AG04450 (cell line): Measurements from ENCODE around the gene C10orf71. TPM values are rescaled to one million over a fixed set of nuclear protein-coding genes. Genes with fewer than 3 reads are reported as not detected.

Experiments used
- CTCF ChIA-PET: fragments of 300-600, 350-600 bp; formaldehyde crosslinking; extraction: SDS; loops from one replicate; lab custom pipeline; 2022; ENCODE audit warnings: antibody characterized with exemption, inconsistent platforms; lab: Charles Lee
- POLR2A ChIA-PET: fragments of 350-600 bp; formaldehyde crosslinking; extraction: SDS; loops from one replicate; lab custom pipeline; 2021; ENCODE audit warnings: antibody characterized with exemption, inconsistent platforms; lab: Yijun Ruan, JAX
- DNase-seq: peaks from one replicate; pipeline ENCODE4 v3.0.0-alpha.2; 2011; ENCODE audit warnings: low read depth, low spot score
- H3K27ac ChIP-seq: one replicate; pipeline ENCODE4 v1.5.1; 2012; ENCODE audit warnings: low read depth, low read length, control low read depth
- H3K27me3 ChIP-seq: one replicate; pipeline ENCODE4 v1.6.0; 2012; ENCODE audit warnings: low read length; ENCODE audit not compliant: control insufficient read depth, insufficient read depth
- H3K4me3 ChIP-seq: 2 replicates; pipeline ENCODE4 v1.5.1; 2011; ENCODE audit warnings: mild to moderate bottlenecking, low read depth, low read length, control low read depth
- H3K9me3 ChIP-seq: 2 replicates; pipeline ENCODE4 v1.5.1; 2012; ENCODE audit warnings: low read length; ENCODE audit not compliant: control insufficient read depth, insufficient read depth
- polyA plus RNA-seq: library from polyadenylated mRNA; depleted of rRNA; stranded (reverse); fragments of >200 nt; gene quantifications from 2 replicates; pipeline ENCODE4 v1.2.3, GENCODE V29; 2011
- TF ChIP-seq, protein P1 (sequence below): IDR thresholded peaks from 2 replicates; pipeline ENCODE4 v1.5.1; 2011; ENCODE audit warnings: low read depth, low read length, control low read depth, inconsistent platforms

C10orf71 gene
- polyA plus RNA-seq, 1 experiment: not detected

DNA sequence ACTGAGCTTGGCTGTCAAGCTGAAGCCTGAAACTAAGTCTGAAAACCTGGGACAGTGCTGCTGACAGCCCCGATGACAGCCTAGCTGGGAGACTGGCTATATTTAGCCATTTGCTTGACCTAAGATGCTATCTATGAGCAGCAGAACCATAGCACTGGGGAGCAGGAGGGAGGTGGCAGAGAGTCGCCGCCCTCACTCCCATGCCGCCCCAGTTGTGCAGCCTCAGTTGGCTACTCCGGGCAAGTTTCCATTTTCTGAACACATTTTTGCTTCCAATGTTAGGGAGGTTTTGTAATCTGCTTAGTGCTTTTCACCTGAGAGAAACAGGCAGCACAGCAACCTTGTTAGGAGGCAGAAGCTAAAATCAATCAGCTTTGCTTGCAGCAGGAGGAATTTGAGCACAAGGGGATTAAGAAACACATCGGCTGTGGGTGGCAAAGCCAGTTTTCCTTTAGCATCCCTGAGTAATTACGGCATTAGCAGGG lies 20.4 kb upstream of the C10orf71 start:
- TF ChIP-seq, protein P1, sequence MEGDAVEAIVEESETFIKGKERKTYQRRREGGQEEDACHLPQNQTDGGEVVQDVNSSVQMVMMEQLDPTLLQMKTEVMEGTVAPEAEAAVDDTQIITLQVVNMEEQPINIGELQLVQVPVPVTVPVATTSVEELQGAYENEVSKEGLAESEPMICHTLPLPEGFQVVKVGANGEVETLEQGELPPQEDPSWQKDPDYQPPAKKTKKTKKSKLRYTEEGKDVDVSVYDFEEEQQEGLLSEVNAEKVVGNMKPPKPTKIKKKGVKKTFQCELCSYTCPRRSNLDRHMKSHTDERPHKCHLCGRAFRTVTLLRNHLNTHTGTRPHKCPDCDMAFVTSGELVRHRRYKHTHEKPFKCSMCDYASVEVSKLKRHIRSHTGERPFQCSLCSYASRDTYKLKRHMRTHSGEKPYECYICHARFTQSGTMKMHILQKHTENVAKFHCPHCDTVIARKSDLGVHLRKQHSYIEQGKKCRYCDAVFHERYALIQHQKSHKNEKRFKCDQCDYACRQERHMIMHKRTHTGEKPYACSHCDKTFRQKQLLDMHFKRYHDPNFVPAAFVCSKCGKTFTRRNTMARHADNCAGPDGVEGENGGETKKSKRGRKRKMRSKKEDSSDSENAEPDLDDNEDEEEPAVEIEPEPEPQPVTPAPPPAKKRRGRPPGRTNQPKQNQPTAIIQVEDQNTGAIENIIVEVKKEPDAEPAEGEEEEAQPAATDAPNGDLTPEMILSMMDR: no peak
- no peak for DNase-seq
- ChIA-PET CTCF (no interaction called here), POLR2A (no interaction called here)
- H3K27me3 ChIP-seq: peaks cover 8% of the 10 kb centered on the region
- no peak overlapping the region for H3K4me3 ChIP-seq
- H3K9me3 ChIP-seq: no peaks in the 10 kb centered on the region
- no peak overlapping the region for H3K27ac ChIP-seq

DNA sequence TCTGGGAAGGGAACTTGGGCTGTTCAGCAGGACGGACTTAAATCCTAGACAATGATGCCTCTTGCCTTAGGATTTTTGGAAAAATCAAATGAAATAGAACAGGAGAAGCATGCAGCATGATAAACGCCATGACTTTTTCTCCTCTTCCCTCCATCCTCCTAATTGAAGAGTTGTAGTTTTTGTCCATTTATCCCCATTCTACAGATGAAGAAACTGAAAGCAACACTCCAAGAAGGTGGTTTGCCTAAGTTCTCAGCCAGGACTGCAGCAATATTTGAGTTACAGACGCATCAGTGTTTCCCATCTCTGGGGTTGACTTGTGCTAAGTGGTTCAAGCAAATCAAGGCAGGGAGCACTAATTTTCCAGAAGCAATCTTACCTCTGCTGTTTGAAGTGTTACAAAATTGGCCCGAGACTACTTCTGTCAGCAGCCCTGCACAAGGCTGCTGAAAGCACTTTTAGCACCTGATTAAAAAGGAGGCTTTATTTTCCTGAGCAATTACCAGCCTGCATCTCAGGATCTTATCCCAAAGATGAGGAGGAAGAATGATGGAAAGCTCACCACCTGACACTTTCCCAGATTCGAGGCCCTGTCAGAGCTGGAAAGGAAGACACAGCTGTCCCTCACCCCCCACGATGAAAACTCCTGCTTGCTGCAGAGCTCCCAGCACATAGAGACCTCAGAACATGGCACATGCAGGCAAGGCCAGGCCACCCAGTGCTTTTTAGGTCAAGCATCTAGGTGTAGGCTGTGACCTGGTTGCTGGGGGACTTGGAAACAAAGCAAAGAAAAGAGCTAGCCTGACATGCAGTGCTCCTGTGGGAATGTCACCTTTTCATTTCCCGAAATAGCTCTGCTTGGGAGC lies 19.7 kb upstream of the C10orf71 start:
- no peak for DNase-seq
- no peak overlapping the region for H3K4me3 ChIP-seq
- H3K9me3 ChIP-seq: no peaks in the 10 kb centered on the region
- ChIA-PET POLR2A (no interaction called here), CTCF (no interaction called here)
- H3K27me3 ChIP-seq: peaks cover 9% of the 10 kb centered on the region
- TF ChIP-seq, protein P1: no peak
- H3K27ac ChIP-seq: no peak overlapping the region

DNA sequence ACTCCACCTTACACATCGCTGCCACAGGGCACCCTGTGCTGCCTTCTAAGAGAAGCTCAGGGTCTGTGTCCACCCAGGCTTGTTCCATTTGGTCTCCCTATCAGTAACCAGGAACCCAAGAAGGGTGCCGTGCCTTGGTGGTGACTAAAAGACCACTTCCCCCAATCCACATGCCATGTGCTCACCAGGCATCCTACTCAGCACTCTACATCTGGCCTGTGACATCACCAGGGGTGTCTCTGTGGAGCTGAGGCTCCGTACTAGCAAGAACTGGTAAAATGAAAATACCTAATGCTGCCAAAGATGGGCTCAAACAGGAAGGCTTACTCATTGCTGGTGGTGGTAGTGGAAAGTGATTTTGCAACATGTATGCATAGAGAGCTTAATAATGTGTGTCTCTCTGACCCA lies 19.0 kb upstream of the C10orf71 start:
- Histone ChIP-seq H3K27ac (no peak overlapping the region), H3K4me3 (no peak overlapping the region), H3K27me3 (peaks cover 10% of the 10 kb centered on the region), H3K9me3 (no peaks in the 10 kb centered on the region)
- TF ChIP-seq, protein P1: no peak
- CTCF ChIA-PET: no interaction called here
- POLR2A ChIA-PET: no interaction called here
- DNase-seq: no peak

DNA sequence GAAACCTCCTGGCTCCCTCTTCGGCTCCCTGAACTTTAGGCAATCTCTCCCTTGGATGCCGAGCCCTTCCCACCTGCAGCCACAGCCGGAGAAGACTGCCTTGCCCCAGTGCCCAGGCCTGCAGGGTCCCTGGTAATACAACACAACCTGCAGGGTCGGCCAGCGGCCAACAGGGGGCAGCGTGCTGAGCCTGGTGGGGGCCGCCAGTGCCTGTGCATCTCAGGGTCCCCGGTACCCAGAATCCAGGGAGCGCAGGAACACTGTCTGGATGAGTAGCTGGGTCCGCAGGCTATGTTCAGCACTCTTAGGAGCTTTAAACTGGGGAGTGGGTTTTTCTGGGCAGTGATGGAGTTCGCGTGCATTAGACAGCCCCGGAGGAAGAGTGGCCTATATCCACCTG lies 17.5 kb upstream of the C10orf71 start:
- DNase-seq: no peak
- no peak overlapping the region for H3K4me3 ChIP-seq
- TF ChIP-seq, protein P1: 0 out of 2 replicates have a peak, but pooled peaks have one; percentile 14
- no peak overlapping the region for H3K27ac ChIP-seq
- H3K27me3 ChIP-seq: peaks cover 10% of the 10 kb centered on the region
- no peaks in the 10 kb centered on the region for H3K9me3 ChIP-seq
- ChIA-PET CTCF (no interaction called here), POLR2A (no interaction called here)

DNA sequence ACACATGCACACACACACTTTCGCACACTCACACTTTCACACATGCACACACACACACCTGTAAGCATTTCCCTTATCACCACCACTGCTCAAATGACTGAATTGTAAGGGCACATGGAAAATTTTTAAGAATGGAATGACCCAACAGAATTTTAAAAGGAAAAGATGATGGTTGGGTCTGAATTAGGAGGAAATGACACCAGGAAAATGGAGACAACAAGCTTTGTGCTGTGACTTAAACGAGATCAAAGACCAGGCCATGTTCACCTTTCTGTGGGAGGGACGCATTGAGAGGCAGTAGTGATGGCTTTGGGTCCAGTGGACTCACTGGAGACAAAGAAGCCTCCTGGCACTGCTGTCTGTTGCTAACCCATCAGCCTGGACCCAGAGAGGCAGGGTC lies 16.7 kb upstream of the C10orf71 start:
- POLR2A ChIA-PET: no interaction called here

More for the DNA sequence above, 16.7 kb upstream of the C10orf71 start:
- H3K27me3 ChIP-seq: peaks cover 10% of the 10 kb centered on the region
- no peak overlapping the region for H3K27ac ChIP-seq
- CTCF ChIA-PET: no interaction called here
- DNase-seq: no peak
- no peak overlapping the region for H3K4me3 ChIP-seq
- no peaks in the 10 kb centered on the region; the same call in 1 of the 2 replicates for H3K9me3 ChIP-seq
- TF ChIP-seq, protein P1: no peak
